NCI-H345 (cell line): ENCODE measurements around the gene TGM1.

Experiments used
- DNase-seq: peaks from one replicate; lab custom pipeline; 2025; lab: John Stamatoyannopoulos, UW

TGM1 gene

GRCh38 chr14:24292118-24292807, 29.3 kb upstream of the TGM1 start:
- no peak for DNase-seq

- DNase-seq = no peak
Observed at GRCh38 chr14:24291446-24292117, 28.6 kb upstream of the TGM1 start.

GRCh38 chr14:24290746-24291145, 27.8 kb upstream of the TGM1 start:
- DNase-seq = no peak

GRCh38 chr14:24289649-24290280, 26.8 kb upstream of the TGM1 start:
- no peak for DNase-seq

- no peak for DNase-seq
Observed at GRCh38 chr14:24286996-24287395, 24.0 kb upstream of the TGM1 start.

- no peak for DNase-seq
Observed at GRCh38 chr14:24285351-24285750, 22.4 kb upstream of the TGM1 start.

GRCh38 chr14:24284501-24285035, 21.6 kb upstream of the TGM1 start:
- no peak for DNase-seq

- no peak for DNase-seq
Observed at GRCh38 chr14:24283796-24284460, 21.0 kb upstream of the TGM1 start.

- DNase-seq = no peak
Observed at GRCh38 chr14:24282736-24283135, 19.8 kb upstream of the TGM1 start.

GRCh38 chr14:24281636-24282035, 18.7 kb upstream of the TGM1 start:
- no peak for DNase-seq

GRCh38 chr14:24280797-24281460, 18.0 kb upstream of the TGM1 start:
- no peak for DNase-seq

- DNase-seq = peak; percentile 5
Observed at GRCh38 chr14:24279301-24280186, 16.6 kb upstream of the TGM1 start.

GRCh38 chr14:24278424-24278823, 15.4 kb upstream of the TGM1 start:
- no peak for DNase-seq

GRCh38 chr14:24277606-24278321, 14.8 kb upstream of the TGM1 start:
- no peak for DNase-seq

- no peak for DNase-seq
Observed at GRCh38 chr14:24277071-24277470, 14.1 kb upstream of the TGM1 start.

GRCh38 chr14:24274101-24274543, 11.1 kb upstream of the TGM1 start:
- DNase-seq = no peak

GRCh38 chr14:24273422-24273998, 10.5 kb upstream of the TGM1 start:
- DNase-seq = no peak

- no peak for DNase-seq
Observed at GRCh38 chr14:24272467-24272866, 9.5 kb upstream of the TGM1 start.

- DNase-seq = no peak
Observed at GRCh38 chr14:24271834-24272263, 8.9 kb upstream of the TGM1 start.
